Stomach smooth muscle (tissue), 2 donors: ENCODE measurements around the gene C16orf96.

ENCODE experiments used
- H3K27ac ChIP-seq: one replicate; pipeline ENCODE4 v1.7.0; 2013; ENCODE audit warnings: mild to moderate bottlenecking, low read length, inconsistent platforms
- H3K27me3 ChIP-seq, 2 donors: one replicate each; pipeline ENCODE4 v1.7.0; 2013; ENCODE audit warnings: low read length in 2 of 2; ENCODE audit not compliant: insufficient read depth in 2 of 2, control insufficient read depth in 1 of 2
- H3K36me3 ChIP-seq, 2 donors: one replicate each; pipeline ENCODE4 v1.7.0; 2013; ENCODE audit warnings: low read length in 2 of 2; ENCODE audit not compliant: control insufficient read depth in 2 of 2, insufficient read depth in 2 of 2
- H3K4me1 ChIP-seq: one replicate; pipeline ENCODE4 v1.7.0; 2013; ENCODE audit warnings: low read length; ENCODE audit not compliant: control insufficient read depth, insufficient read depth
- H3K4me3 ChIP-seq, 2 donors: one replicate each; pipeline ENCODE4 v1.7.0; 2013; ENCODE audit warnings: low read length in 2 of 2
- H3K9ac ChIP-seq, 2 donors: one replicate each; pipeline ENCODE4 v1.7.0; 2013; ENCODE audit warnings: low read length in 2 of 2, mild to moderate bottlenecking in 1 of 2
- H3K9me3 ChIP-seq, 2 donors: one replicate each; pipeline ENCODE4 v1.7.0; 2013; ENCODE audit warnings: low read length in 2 of 2; ENCODE audit not compliant: control insufficient read depth in 2 of 2
- donor health status: healthy.
- donor health status: Pancreatic carcinoma.

The C16orf96 gene

DNA sequence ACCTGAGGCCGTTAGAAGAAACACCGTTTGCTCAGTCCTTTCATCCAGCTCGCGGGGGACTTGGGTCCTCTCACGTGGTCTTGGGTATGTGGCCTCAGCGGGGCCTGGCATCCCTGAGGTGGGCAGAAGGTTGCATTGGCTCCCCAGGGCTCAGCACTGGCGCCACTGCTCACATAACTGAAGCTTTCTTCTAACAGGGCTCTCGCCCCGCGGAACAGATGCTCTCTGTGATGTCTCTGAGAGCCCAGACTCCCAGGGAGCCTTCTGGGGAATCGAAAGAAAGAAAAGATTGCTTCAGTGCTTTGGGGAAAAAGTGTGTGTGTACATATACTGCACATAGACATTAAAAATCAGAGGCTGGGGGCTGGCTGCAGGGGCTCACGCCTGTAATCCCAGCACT, 78.6 kb downstream of the C16orf96 start:
- Histone ChIP-seq H3K9ac (no peak overlapping the region), H3K9me3 (no peaks in the 10 kb centered on the region), H3K27ac (no peak overlapping the region)

GRCh38 chr16:4636196-4636595, 80.1 kb downstream of the C16orf96 start:
- Histone ChIP-seq H3K36me3 (peaks cover 3 to 6% of the 10 kb centered on the region in 2 donors), H3K4me1 (peaks cover 6% of the 10 kb centered on the region), H3K9me3 (no peaks in the 10 kb centered on the region), H3K27ac (no peak overlapping the region), H3K27me3 (no peaks in the 10 kb centered on the region), H3K9ac (no peak overlapping the region), H3K4me3 (no peak overlapping the region)

More for the DNA sequence above, 78.6 kb downstream of the C16orf96 start:
- H3K36me3 ChIP-seq, result peaks cover 3 to 4% of the 10 kb centered on the region in 2 donors
- H3K4me1 ChIP-seq, result peaks cover 2% of the 10 kb centered on the region
- no peaks in the 10 kb centered on the region for H3K27me3 ChIP-seq
- H3K4me3 ChIP-seq, result no peak overlapping the region

- Histone ChIP-seq H3K4me3 (no peak overlapping the region), H3K9me3 (no peaks in the 10 kb centered on the region), H3K27ac (no peak overlapping the region), H3K4me1 (peaks cover 6% of the 10 kb centered on the region), H3K9ac (no peak overlapping the region), H3K27me3 (no peaks in the 10 kb centered on the region), H3K36me3 (peaks cover 3 to 5% of the 10 kb centered on the region in 2 donors)
These were observed 81.5 kb downstream of the C16orf96 start for GRCh38 chr16:4637501-4638166.

DNA sequence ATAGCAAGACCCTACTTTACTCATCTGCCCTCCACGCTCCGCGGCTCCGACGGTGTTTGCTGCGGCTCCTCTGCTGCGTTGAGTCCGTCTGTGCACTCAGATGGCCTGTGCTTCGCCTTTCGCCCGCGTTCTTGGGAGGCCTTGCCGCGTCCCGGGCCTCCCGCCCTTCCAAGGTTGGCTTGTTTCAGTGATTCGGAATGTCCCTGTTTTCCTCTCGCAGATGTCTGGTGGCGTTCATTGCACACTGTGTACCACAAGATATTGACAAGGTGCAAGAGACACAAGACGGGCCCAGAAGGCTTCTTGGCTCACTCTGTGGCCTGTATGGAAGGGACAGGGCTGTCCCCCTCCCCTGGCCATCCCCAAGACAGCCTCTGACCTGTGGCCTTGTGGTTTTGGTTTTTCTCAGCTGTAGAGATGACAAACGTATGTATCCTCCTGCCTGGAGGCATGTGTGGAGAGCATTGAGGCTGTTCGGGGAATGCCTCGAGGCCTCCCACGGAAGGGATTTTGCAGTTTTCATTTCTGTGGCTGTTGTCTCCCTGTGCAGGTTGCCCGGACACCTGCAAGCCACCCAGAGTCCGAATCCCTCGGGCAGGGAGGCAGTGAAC, 83.9 kb downstream of the C16orf96 start:
- peaks cover 6% of the 10 kb centered on the region for H3K4me1 ChIP-seq
- H3K4me3 ChIP-seq, result no peak overlapping the region
- H3K9ac ChIP-seq, result no peak overlapping the region
- no peaks in the 10 kb centered on the region for H3K9me3 ChIP-seq
- H3K36me3 ChIP-seq, result peaks cover 3 to 5% of the 10 kb centered on the region in 2 donors
- no peaks in the 10 kb centered on the region for H3K27me3 ChIP-seq
- no peak overlapping the region for H3K27ac ChIP-seq

- H3K9me3 ChIP-seq, result no peaks in the 10 kb centered on the region
- H3K36me3 ChIP-seq, result peaks cover 3 to 5% of the 10 kb centered on the region in 2 donors
- no peak overlapping the region for H3K27ac ChIP-seq
- peaks cover 6% of the 10 kb centered on the region for H3K4me1 ChIP-seq
- H3K27me3 ChIP-seq, result no peaks in the 10 kb centered on the region
- no peak overlapping the region for H3K9ac ChIP-seq
- no peak overlapping the region for H3K4me3 ChIP-seq
These were observed 84.6 kb downstream of the C16orf96 start for GRCh38 chr16:4640572-4641305.

GRCh38 chr16:4641306-4641687, 85.2 kb downstream of the C16orf96 start:
- Histone ChIP-seq H3K4me1 (peaks cover 6% of the 10 kb centered on the region), H3K36me3 (peaks cover 3 to 5% of the 10 kb centered on the region in 2 donors), H3K9me3 (no peaks in the 10 kb centered on the region), H3K4me3 (no peak overlapping the region), H3K27me3 (no peaks in the 10 kb centered on the region), H3K27ac (no peak overlapping the region), H3K9ac (no peak overlapping the region)

GRCh38 chr16:4641895-4642294, 85.8 kb downstream of the C16orf96 start:
- Histone ChIP-seq H3K27ac (no peak overlapping the region), H3K4me3 (no peak overlapping the region), H3K4me1 (peaks cover 6% of the 10 kb centered on the region), H3K9ac (no peak overlapping the region), H3K27me3 (no peaks in the 10 kb centered on the region), H3K9me3 (no peaks in the 10 kb centered on the region), H3K36me3 (peaks cover 3 to 5% of the 10 kb centered on the region in 2 donors)

GRCh38 chr16:4646773-4647643, 90.9 kb downstream of the C16orf96 start:
- peaks cover 5 to 9% of the 10 kb centered on the region in 2 donors for H3K36me3 ChIP-seq
- H3K9me3 ChIP-seq, result no peaks in the 10 kb centered on the region
- no peak overlapping the region for H3K27ac ChIP-seq
- no peaks in the 10 kb centered on the region for H3K27me3 ChIP-seq
- no peaks in the 10 kb centered on the region for H3K4me1 ChIP-seq
- no peak overlapping the region for H3K4me3 ChIP-seq
- no peak overlapping the region for H3K9ac ChIP-seq

DNA sequence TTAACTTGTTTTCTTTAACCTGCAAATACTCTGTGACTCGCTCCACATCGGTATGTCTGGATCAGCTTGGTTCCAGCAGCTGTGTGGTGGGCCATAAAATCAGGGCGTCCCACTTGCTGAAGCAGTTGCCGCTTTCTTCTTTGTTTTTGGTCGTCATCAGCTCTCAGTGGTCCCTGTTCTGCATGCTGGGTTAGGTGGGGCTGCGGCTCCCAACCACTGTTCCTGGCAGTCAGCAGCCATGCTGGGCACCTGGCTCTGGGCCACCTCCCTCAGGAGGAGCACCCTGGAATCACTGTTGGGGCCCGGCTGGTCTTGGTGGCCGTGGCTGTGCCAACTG, 91.5 kb downstream of the C16orf96 start:
- Histone ChIP-seq H3K4me1 (no peaks in the 10 kb centered on the region), H3K27ac (no peak overlapping the region), H3K9ac (no peak overlapping the region), H3K9me3 (no peaks in the 10 kb centered on the region), H3K36me3 (peaks cover 10 to 15% of the 10 kb centered on the region in 2 donors), H3K4me3 (no peak overlapping the region), H3K27me3 (no peaks in the 10 kb centered on the region)

GRCh38 chr16:4648917-4649316, 92.8 kb downstream of the C16orf96 start:
- no peaks in the 10 kb centered on the region for H3K4me1 ChIP-seq
- no peak overlapping the region for H3K4me3 ChIP-seq
- no peak overlapping the region for H3K27ac ChIP-seq
- no peaks in the 10 kb centered on the region for H3K27me3 ChIP-seq
- no peaks in the 10 kb centered on the region for H3K9me3 ChIP-seq
- no peak overlapping the region for H3K9ac ChIP-seq
- H3K36me3 ChIP-seq, result peaks cover 16 to 19% of the 10 kb centered on the region in 2 donors
